ENCODE results near the gene LEFTY1. TPM values are rescaled to one million over a fixed set of nuclear protein-coding genes. Genes with fewer than 3 reads are reported as not detected.

The LEFTY1 gene
- polyA plus RNA-seq, 1 donor from 2014 or later = 4.1 TPM

DNA sequence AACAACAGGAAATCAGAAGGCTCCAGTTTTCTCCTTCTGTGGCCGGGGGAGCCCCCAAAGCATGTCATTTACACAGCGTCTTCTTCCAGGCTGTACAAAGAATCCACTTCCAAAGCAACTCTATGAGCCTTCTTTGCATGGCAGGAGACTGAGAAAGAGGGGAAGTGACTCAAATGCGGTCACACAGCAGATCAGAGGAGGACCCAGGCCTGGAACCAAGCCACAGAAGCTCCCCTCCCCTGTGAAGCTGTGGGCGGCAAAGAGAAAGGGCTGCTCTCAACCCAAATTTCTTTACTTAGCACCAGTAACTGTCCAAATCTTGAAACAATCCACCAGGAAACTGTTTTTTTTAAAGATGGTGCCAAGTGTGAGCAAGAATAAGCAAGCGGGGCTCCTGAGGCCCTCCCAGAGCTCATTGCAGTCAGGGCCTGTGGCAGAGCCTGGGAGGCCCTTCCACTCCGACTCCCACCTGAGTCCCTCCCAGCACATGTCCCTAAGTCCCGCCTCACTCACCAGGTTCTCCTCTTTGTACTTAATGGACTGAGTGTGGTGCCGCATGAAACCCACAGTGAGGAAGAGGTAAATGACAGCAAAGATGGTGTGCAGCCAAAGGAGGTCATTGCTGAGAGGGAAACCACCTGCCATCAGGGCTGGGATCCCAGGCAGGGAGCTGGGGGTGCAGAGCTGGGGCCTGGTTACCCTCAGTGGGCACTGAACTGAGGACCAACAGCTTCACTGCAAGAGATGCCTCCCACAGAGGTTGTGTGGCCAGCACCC lies 22.7 kb downstream of the LEFTY1 start:
- no peak overlapping the region for H2AFZ ChIP-seq (ENCODE audit: low read depth, low read length)
- no peak for TF ChIP-seq TAF1 (IDR thresholded peaks at IDR 0.05; ENCODE audit: low read depth)
- TF ChIP-seq, protein P1, sequence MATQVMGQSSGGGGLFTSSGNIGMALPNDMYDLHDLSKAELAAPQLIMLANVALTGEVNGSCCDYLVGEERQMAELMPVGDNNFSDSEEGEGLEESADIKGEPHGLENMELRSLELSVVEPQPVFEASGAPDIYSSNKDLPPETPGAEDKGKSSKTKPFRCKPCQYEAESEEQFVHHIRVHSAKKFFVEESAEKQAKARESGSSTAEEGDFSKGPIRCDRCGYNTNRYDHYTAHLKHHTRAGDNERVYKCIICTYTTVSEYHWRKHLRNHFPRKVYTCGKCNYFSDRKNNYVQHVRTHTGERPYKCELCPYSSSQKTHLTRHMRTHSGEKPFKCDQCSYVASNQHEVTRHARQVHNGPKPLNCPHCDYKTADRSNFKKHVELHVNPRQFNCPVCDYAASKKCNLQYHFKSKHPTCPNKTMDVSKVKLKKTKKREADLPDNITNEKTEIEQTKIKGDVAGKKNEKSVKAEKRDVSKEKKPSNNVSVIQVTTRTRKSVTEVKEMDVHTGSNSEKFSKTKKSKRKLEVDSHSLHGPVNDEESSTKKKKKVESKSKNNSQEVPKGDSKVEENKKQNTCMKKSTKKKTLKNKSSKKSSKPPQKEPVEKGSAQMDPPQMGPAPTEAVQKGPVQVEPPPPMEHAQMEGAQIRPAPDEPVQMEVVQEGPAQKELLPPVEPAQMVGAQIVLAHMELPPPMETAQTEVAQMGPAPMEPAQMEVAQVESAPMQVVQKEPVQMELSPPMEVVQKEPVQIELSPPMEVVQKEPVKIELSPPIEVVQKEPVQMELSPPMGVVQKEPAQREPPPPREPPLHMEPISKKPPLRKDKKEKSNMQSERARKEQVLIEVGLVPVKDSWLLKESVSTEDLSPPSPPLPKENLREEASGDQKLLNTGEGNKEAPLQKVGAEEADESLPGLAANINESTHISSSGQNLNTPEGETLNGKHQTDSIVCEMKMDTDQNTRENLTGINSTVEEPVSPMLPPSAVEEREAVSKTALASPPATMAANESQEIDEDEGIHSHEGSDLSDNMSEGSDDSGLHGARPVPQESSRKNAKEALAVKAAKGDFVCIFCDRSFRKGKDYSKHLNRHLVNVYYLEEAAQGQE (IDR thresholded peaks at IDR 0.05; ENCODE audit: borderline replicate concordance) = no peak
- TF ChIP-seq, protein P2, sequence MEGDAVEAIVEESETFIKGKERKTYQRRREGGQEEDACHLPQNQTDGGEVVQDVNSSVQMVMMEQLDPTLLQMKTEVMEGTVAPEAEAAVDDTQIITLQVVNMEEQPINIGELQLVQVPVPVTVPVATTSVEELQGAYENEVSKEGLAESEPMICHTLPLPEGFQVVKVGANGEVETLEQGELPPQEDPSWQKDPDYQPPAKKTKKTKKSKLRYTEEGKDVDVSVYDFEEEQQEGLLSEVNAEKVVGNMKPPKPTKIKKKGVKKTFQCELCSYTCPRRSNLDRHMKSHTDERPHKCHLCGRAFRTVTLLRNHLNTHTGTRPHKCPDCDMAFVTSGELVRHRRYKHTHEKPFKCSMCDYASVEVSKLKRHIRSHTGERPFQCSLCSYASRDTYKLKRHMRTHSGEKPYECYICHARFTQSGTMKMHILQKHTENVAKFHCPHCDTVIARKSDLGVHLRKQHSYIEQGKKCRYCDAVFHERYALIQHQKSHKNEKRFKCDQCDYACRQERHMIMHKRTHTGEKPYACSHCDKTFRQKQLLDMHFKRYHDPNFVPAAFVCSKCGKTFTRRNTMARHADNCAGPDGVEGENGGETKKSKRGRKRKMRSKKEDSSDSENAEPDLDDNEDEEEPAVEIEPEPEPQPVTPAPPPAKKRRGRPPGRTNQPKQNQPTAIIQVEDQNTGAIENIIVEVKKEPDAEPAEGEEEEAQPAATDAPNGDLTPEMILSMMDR (IDR thresholded peaks at IDR 0.05; ENCODE audit: poor library complexity, severe bottlenecking) = no peak
- H3K9ac ChIP-seq (ENCODE audit: low read length) = no peak overlapping the region
- H3K9me3 ChIP-seq (ENCODE audit: low read length) = no peaks in the 10 kb centered on the region
- no peaks in the 10 kb centered on the region for H3K27me3 ChIP-seq (ENCODE audit: insufficient read depth, low read depth, low read length)
- H3K27ac ChIP-seq (ENCODE audit: low read length) = no peak overlapping the region
- no peaks in the 10 kb centered on the region for H4K20me1 ChIP-seq (ENCODE audit: insufficient read depth)
- H3K4me2 ChIP-seq (ENCODE audit: low read length) = no peak overlapping the region
- H3K9me2 ChIP-seq (ENCODE audit: insufficient read depth, low read length) = no peaks in the 10 kb centered on the region
- no peaks in the 10 kb centered on the region for H3K36me3 ChIP-seq (ENCODE audit: insufficient read depth, low read length)
- H3K79me2 ChIP-seq (replicated peaks; ENCODE audit: insufficient read depth, low read length) = no peaks in the 10 kb centered on the region
- H3F3A ChIP-seq (ENCODE audit: insufficient read depth, low read length, poor library complexity, severe bottlenecking) = no peaks in the 10 kb centered on the region
- no peak overlapping the region for H3K4me3 ChIP-seq (ENCODE audit: low read length)

DNA sequence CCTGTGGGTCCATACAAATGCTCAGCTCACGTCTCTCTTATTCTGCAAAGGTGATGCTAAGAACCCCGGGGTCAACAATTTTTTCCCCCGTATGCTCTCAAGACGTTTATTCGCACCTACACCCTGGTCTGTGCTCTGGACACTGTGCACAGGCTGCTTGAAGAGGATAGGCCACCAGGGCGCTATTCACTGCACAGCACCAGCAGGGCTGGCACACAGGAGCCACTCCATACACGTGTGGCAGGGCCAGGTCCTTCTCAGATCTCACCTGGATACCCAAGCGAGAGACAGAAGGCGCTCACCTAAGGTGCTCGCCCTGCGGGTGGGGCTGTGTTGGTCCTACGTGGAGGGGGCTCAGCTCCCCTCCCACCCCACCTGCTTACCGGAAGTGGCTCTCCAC lies 23.4 kb downstream of the LEFTY1 start:
- Histone ChIP-seq H3K27ac (ENCODE audit: low read length) (no peak overlapping the region), H2AFZ (ENCODE audit: low read depth, low read length) (no peak overlapping the region), H3K4me2 (ENCODE audit: low read length) (no peak overlapping the region), H3K4me3 (ENCODE audit: low read length) (no peak overlapping the region), H3F3A (ENCODE audit: insufficient read depth, low read length, poor library complexity, severe bottlenecking) (no peaks in the 10 kb centered on the region), H4K20me1 (ENCODE audit: insufficient read depth) (no peaks in the 10 kb centered on the region), H3K27me3 (ENCODE audit: insufficient read depth, low read depth, low read length) (no peaks in the 10 kb centered on the region), H3K9ac (ENCODE audit: low read length) (no peak overlapping the region), H3K36me3 (ENCODE audit: insufficient read depth, low read length) (no peaks in the 10 kb centered on the region), H3K9me3 (ENCODE audit: low read length) (no peaks in the 10 kb centered on the region), H3K79me2 (replicated peaks; ENCODE audit: insufficient read depth, low read length) (no peaks in the 10 kb centered on the region), H3K9me2 (ENCODE audit: insufficient read depth, low read length) (no peaks in the 10 kb centered on the region)
- TF ChIP-seq, protein P1 (IDR thresholded peaks at IDR 0.05; ENCODE audit: borderline replicate concordance) = no peak
- TF ChIP-seq MXI1 (conservative IDR thresholded peaks at IDR 0.05; ENCODE audit: poor library complexity, severe bottlenecking) (no peak), RAD21 (conservative IDR thresholded peaks at IDR 0.05) (no peak), EZH2 (IDR thresholded peaks at IDR 0.05; ENCODE audit: borderline replicate concordance, insufficient read depth, low read length, poor library complexity, severe bottlenecking) (no peak), EP300 (conservative IDR thresholded peaks at IDR 0.05; ENCODE audit: poor library complexity, severe bottlenecking) (no peak), TAF1 (IDR thresholded peaks at IDR 0.05; ENCODE audit: low read depth) (no peak)
